Prostate gland (tissue), 2 donors: ENCODE results near the gene PTGIR. TPM values are rescaled to one million over a fixed set of nuclear protein-coding genes. Genes with fewer than 3 reads are reported as not detected.

Experiments
- DNase-seq: peaks from one replicate; pipeline ENCODE4 v3.0.0-alpha.2; 2019; ENCODE audit warnings: low spot score
- H3K27ac ChIP-seq, 2 donors: fragments of 200-600 bp; sonication (generic); 2 replicates each; pipeline ENCODE4 v1.5.1; 2017 to 2019
- H3K27me3 ChIP-seq: fragments of 200-600 bp; sonication (generic); replicated peaks from 2 replicates; pipeline ENCODE4 v1.5.1; 2019; ENCODE audit not compliant: insufficient read depth
- H3K36me3 ChIP-seq, 2 donors: fragments of 200-600 bp; sonication (generic); 1 replicate in 1 of 2; 2 replicates in 1 of 2; pipeline versions ENCODE4 v1.5.1 to v1.8.1; 2017 to 2019
- H3K4me1 ChIP-seq: fragments of 200-600 bp; sonication (generic); replicated peaks from 2 replicates; pipeline ENCODE4 v1.5.1; 2019
- H3K4me3 ChIP-seq, 2 donors: fragments of 200-600 bp; sonication (generic); 2 replicates each; pipeline ENCODE4 v1.5.1; 2017 to 2019
- H3K9me3 ChIP-seq: fragments of 200-600 bp; sonication (generic); 2 replicates; pipeline ENCODE4 v1.5.1; 2017
- CTCF ChIP-seq, 4 experiments: fragments of 200-600 bp in 2 of 4; fragments of 450-650 bp in 2 of 4; sonication (generic) in 2 of 4; IDR thresholded peaks; 1 replicate in 3 of 4; 2 replicates in 1 of 4; pipeline ENCODE4 v1.5.1; 2016 to 2019; ENCODE audit warnings: antibody characterized with exemption in 4 of 4, mild to moderate bottlenecking in 2 of 4, moderate library complexity in 2 of 4
- POLR2A ChIP-seq: fragments of 450-650 bp; IDR thresholded peaks from one replicate; pipeline ENCODE4 v1.6.1; 2016; ENCODE audit warnings: antibody characterized with exemption, mild to moderate bottlenecking
- POLR2AphosphoS5 ChIP-seq: sonication (generic); formaldehyde crosslinking; IDR thresholded peaks from one replicate; pipeline ENCODE4 v1.6.1; 2017; ENCODE audit warnings: antibody characterized with exemption
- WGBS: methylation state at CpG from one replicate; pipeline ENCODE4 v1.1.5; 2018; 5-methylcytosine and 5-hydroxymethylcytosine counted together
- intact Hi-C: fragments of 100-400 bp; cut with DNase I; formaldehyde crosslinking; loops from one replicate; pipeline ENCODE4 v1.14.2; 2022
- total RNA-seq, 2 donors: library from RNA; depleted of rRNA; stranded (reverse); fragments of >200 nt; gene quantifications; one replicate each; pipeline ENCODE4 v1.1.0, GENCODE V29; 2016

PTGIR gene
- total RNA-seq, 2 donors from 2014 or later, result 2.2 TPM; not detected in 1

DNA sequence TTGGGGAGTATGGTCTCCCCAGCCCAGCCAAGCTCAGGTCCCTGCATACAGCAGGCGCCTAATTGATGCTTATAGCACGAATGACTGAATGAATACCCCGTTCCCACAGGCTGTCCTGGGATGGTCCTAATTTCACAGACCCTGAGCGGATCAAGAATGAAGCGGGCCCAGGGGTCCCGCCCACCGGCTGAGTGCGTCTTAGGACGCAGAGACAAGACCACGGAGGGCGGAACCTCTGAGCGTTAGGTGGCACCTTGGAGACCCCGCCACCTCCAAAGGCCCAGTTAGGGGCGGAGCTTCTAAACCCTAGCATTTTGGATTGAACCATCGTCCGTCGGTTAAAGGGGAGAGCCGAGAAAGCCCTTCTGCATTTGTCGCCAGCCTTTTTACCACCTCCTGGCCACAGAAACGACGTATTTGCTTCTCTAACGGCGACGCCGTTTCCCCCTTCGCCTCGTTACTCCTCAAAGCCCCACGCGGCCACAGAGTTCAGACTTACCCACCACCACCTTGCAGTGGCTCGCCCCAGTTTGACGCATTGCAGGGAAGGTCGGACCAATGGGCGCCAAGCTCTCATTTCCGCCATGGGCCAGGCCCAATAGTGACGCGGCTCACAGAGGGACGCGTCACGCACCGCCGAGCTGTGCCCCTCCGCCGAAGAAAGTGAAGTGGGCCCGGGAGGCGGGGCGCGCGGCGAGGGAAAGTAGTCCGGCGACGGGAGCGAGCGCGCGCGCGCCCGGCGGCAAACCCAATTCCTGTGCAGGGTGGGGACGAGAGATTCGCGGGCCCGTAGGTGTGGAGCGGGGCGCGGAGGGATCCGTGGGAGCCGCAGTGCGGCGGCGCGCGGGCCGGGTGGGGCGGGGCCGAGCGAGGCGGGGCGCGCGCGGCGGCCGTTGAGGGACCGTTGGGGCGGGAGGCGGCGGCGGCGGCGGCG is 24.2 kb downstream of the PTGIR start:
- Histone ChIP-seq H3K36me3 (no peaks in the 10 kb centered on the region), H3K4me1 (peaks cover 3% of the 10 kb centered on the region), H3K4me3 (peak overlapping the region; percentile 99 to 100), H3K27ac (peak overlapping the region; percentile 93 to 97), H3K27me3 (no peaks in the 10 kb centered on the region), H3K9me3 (no peaks in the 10 kb centered on the region)
- WGBS, result under 1% methylated on average over 73 of the region's 93 CpGs
- TF ChIP-seq POLR2AphosphoS5 (peak; percentile 95), POLR2A (peak; percentile 14), CTCF (IDR thresholded peaks at IDR 0.05) (peak in 1 of 4 experiments; percentile 17)
- intact Hi-C loops, result no loop called here
- peak; percentile 97 for DNase-seq

DNA sequence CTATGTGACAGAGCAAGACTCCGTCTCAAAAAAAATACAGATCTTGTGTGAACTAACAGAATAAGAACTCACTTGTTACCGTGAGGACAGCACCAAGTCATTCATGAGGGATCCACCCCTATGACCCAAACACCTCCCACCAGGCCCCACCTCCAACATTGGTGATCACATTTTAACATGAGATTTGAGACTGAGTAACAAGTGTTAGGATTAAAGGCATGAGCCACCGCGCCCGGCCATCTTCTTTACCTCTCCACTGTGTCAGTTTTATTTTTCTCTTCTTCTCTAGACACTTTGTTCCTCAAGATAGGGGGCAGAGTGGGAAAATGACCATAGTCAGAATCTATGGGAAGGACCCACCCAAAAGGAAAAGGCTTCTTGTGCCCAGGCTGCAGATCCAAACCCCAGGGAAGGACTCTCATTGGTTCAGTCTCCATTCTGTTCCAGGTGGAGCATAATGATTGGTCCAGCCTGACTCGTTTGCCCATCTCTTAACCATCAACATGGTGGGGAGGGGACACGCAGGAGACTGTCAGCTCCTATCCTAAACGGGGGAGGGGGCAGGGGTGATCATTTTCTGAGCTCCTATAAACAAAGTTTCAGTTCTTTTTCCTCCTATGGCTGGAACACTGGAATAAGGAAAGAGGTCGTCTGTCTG is 25.0 kb downstream of the PTGIR start:
- H3K27me3 ChIP-seq, result no peaks in the 10 kb centered on the region
- intact Hi-C loops, result no loop called here
- peak overlapping the region; percentile 99 to 100 for H3K4me3 ChIP-seq
- TF ChIP-seq CTCF (IDR thresholded peaks at IDR 0.05), result no peak
- TF ChIP-seq POLR2A, result no peak
- no peak for TF ChIP-seq POLR2AphosphoS5
- DNase-seq, result no peak
- WGBS, result 63% methylated on average over 9 of the region's 9 CpGs
- H3K4me1 ChIP-seq, result peaks cover 3% of the 10 kb centered on the region
- no peaks in the 10 kb centered on the region for H3K36me3 ChIP-seq
- peak overlapping the region; percentile 93 to 97 for H3K27ac ChIP-seq
- no peaks in the 10 kb centered on the region for H3K9me3 ChIP-seq

DNA sequence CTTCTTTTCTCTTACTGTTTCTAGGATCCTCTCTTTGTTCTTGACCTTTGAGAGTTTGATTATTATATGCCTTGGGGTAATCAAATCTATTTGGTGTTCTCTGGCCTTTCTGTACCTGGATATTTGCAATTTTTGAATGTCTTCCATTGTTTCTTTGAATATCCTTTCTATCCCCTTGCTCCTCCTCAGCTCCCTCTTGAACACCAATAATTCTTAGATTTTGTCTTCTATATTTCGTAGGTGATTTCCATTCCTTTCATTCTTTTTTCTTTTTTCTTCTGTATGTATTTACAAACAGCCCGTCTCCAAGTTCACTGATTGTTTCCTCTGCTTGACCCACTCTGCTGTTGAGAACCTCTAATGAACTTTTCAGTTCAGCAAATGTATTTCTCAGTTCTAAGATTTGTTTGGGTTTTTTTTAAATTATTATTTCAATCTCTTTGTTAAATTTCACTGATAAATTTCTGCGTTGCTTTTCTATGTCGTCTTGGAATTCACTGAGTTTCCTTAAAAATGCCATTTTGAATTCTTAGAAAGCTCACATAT is 26.4 kb downstream of the PTGIR start:
- Histone ChIP-seq H3K4me1 (peaks cover 3% of the 10 kb centered on the region), H3K36me3 (no peaks in the 10 kb centered on the region), H3K27ac (no peak overlapping the region), H3K4me3 (no peak overlapping the region), H3K27me3 (no peaks in the 10 kb centered on the region), H3K9me3 (no peaks in the 10 kb centered on the region)
- DNase-seq, result no peak
- intact Hi-C loops, result no loop called here
- no peak for TF ChIP-seq POLR2AphosphoS5
- no peak for TF ChIP-seq POLR2A
- TF ChIP-seq CTCF (IDR thresholded peaks at IDR 0.05), result no peak
- WGBS, result 93% methylated on average over 4 of the region's 4 CpGs

GRCh38 chr19:46596008-46596407 is 28.9 kb downstream of the PTGIR start:
- Histone ChIP-seq H3K27ac (no peak overlapping the region), H3K4me3 (no peak overlapping the region), H3K27me3 (no peaks in the 10 kb centered on the region), H3K4me1 (no peaks in the 10 kb centered on the region), H3K36me3 (no peaks in the 10 kb centered on the region), H3K9me3 (no peaks in the 10 kb centered on the region)
- intact Hi-C loops, result no loop called here
- no peak for DNase-seq
- no peak for TF ChIP-seq POLR2AphosphoS5
- no peak for TF ChIP-seq POLR2A
- TF ChIP-seq CTCF (IDR thresholded peaks at IDR 0.05), result no peak
- WGBS, result 74% methylated on average over 6 of the region's 6 CpGs
